Measurements from ENCODE around the gene SLC25A19. TPM values are rescaled to one million over a fixed set of nuclear protein-coding genes. Genes with fewer than 3 reads are reported as not detected.
"Not testable (repeated sequence)": the region's sequence is repeated elsewhere in the genome, so short reads cannot be mapped to it uniquely, and the experiment has no call there.

SLC25A19 gene
- polyA plus RNA-seq, 4 donors = 7.3 to 10.2 (median 7.9) TPM

DNA sequence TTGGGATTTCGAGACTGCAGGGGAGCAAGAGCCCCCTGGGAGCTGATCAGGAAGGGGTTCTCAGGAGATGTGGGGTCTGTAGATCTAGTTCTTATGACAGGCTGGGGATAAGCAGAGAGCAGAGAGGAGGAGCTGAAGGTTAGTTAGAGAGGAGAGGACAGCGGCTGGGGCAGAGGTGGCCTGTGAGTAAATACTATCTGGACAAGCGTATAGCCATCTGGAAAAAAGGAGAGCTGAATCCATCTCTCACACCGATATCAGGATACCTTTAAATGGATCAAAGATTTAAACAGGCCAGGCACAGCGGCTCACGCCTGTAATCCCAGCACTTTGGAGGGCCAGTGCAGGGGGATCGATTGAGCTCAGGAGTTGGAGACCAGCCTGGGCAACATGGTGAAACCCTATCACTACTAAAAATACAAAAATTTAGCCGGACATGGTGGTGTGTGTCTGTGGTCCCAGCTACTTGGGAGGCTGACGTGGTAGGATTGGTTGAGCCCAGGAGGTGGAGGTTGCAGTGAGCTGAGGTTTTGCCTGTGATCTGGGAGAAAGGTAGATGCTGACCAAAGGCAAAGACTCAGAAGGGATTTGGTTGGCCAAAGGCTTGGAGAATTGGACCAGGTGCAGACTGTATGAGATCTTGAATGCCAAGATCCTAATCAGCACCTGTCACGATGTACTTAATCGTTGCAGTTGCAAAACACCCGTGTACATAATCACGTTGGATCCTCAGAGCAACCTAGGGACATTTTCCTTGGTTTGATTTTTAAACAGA is 18.9 kb upstream of the SLC25A19 start:
- DNase-seq (ENCODE audit: low read depth in 4 of 4, low spot score in 2 of 4) = no peak

DNA sequence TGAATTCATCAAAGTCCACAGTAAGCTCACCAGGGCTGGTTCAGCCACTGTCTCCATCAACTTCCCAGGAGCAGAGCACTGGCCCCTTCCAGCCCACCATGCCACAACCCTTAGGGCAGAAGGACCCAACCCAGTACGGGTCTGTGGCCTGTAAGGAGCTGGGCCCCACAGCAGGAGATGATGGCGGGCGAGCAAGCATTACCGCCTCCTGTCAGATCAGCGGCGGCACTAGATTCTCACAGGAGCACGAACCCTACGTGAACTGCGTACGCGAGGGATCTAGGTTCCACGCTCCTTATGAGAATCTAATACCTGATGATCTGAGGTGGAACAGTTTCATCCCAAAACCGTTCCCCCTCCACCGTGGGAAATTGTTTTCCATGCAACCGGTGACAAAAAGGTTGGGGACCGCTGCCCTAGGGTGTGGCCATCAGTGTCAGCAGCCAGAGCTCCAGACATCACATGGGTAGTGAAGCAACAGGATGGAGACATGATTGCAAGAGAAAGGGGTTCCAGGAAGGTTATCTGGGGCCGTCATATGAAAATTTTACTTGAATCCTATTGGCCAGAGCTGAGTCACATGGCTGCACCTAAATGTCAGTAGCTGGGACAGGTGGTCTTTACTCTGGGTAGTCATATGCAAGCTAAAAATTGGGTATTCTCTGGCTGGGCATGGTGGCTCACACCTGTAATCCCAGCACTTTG is 12.4 kb upstream of the SLC25A19 start:
- no peak for DNase-seq (ENCODE audit: low read depth in 4 of 4, low spot score in 2 of 4)

DNA sequence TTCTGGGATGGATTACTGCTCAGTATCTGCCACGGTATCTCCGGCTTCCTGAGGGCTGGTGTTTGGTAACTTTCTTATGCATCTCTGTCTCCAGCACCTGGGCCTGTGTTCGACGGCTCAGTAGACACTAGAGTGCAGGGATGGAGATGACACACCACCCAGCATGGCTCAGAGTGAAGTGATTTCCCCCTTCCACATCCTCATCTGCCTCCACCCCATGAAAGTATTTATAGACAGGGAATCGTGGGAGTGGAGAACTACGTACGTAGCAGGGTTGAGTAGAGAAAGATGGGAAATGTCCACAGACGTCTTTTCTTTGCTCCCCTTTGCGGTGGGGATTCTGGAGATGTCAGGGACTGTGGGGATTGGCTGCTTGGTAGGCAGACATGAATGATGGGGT is 11.8 kb upstream of the SLC25A19 start:
- no peak for DNase-seq (ENCODE audit: low read depth in 4 of 4, low spot score in 2 of 4)

DNA sequence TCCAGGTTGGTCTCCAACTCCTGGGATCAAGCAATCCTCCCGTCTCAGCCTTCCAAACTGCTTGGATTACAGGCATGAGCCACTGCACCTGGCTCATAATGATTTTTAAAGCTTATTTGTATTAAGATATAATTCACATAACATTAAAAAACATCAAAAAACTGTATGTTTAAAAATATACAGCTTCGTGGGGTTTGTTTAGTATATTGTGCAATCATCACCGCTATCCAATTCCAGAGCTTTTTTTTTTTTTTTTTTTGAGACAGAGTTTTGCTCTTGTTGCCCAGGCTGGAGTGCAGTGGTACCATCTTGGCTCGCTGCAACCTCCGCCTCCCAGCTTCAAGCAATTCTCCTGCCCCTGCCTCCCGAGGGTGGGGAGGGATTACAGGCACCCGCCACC is 11.0 kb upstream of the SLC25A19 start:
- DNase-seq (ENCODE audit: low read depth in 4 of 4, low spot score in 2 of 4) = no peak

DNA sequence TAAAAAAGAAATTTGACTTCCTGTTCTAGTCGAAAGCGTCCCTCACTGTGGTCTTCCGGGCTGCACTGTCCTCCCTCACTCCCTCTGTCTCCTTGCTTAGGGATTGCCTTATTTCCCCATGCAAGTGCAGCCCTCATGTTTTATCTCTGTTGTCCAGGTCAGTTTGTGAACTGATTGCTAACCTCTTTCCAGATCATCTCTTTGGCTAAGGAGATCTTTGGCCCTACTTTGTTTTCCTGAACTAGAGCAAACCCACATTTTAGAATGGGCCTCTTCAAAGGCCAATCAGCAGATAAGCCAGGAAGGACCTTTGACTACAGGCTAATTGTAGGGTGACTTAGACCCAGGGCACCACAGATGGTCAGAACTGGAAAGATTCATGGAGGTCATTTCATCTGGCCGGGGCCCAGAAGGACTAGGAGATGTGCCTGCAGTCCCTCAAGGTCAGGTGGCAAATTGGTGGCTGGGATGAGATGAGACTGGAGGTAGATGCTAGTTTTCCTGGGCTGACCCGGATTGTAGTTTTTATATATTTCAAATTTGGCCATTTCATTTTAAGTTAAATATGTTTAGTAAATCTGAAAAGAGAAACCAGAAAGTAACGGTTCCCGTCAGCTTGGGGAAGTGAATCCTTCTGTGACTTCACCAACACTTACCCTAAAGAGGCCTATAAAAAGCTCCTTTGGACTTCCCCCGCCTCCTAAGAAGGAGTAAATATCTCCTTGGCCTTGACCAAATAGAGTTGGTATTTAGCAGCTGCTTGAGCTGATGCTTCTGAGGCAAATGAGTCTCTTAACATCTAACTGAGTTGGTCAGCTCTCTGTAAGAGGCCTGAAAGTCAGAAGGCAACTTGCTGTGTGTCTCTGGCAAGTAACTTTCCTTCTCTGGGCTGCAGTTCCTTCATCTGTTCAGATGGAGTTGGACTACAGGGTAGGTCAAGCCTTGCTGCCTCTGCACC is 6.2 kb upstream of the SLC25A19 start:
- DNase-seq (ENCODE audit: low read depth in 4 of 4, low spot score in 2 of 4) = no peak

DNA sequence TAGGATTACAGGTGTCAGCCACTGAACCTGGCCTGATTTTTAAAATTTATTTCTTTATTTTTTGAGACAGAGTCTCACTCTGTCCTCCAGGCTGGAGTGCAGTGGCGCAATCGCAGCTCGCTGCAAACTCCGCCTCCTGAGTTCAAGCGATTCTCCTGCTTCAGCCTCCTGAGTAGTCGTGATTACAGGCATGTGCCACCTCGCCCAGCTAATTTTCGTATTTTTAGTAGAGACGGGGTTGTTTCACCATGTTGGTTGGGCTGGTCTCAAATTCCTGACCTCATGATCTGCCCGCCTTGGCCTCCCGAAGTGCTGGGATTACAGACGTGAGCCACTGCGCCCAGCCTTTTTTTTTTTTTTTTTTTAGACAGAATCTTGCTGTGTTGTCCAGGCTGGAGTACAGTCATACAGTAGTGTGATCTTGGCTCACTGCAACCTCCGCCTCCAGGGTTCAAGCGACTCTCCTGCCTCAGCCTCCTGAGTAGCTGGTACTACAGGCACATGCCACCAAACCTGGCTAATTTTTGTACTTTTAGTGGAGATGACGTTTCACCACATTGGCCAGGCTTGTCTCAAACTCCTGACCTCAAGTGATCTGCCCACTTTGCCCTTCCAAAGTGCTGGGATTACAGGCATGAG is 3.7 kb upstream of the SLC25A19 start:
- not testable (repeated sequence) for DNase-seq (ENCODE audit: low read depth in 4 of 4, low spot score in 2 of 4)

DNA sequence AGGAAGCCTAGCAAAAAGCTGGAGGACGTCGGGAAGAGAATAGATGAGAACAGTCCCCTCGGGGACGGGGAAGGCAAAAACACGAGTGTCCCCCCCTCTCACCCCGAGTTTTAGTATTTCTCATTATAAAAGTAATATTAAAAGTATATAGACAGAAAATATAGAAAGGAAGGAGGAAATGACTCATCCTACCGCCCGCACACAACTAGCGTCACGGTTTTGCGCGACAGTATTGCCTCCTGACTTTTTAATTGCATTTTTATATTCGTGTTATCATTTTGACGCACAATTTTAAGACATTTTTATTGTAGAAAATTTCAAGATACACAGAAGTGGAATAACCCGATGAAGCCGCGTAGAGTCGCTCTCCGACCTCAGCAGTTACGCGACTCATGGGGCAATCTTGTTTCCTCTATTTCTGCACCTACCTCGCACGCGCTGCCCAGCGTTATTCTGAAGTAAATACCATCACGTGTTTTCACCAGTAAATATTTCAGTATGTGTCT is 652 bp upstream of the SLC25A19 start:
- peak in 1 of 4 donors; percentile 9 for DNase-seq (ENCODE audit: low read depth in 4 of 4, low spot score in 2 of 4)

DNA sequence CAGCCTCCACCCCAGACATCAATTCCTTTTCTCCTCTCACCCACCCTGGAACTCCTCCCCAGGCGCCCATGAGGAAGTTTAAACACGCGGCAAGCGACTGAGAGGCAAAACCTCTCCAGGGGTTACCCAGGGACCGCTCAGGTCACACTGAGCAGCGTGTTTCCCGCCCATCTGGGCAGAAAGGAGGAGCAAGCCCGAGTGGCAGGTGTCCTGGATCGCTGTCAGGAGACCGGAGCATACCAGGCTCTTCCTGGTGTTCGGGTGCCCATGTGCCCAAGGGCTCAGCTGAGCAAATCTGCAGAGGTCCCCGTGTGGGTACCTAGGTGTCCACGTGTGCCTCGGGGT is 491 bp downstream of the SLC25A19 start:
- DNase-seq (ENCODE audit: low read depth in 4 of 4, low spot score in 2 of 4) = no peak

DNA sequence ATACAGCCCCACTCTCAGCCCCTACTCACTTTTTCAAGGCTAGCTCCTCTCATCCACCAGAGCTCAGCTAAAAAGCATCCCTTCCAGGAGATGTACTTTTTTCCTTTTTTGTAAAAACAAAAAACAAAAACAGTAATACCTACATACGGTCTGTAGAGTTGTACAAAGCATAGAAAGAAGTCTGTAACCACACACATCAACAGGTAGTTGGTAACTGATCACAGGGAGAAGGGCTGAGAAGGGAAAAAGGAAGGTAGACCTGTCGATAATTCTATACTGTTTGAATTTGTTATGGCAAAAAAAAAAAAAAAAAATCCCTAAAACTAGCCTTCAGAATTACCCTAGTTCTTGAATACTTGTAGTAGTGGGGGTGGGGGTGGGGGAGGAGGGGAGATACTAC is 874 bp downstream of the SLC25A19 start:
- DNase-seq (ENCODE audit: low read depth in 4 of 4, low spot score in 2 of 4) = no peak

DNA sequence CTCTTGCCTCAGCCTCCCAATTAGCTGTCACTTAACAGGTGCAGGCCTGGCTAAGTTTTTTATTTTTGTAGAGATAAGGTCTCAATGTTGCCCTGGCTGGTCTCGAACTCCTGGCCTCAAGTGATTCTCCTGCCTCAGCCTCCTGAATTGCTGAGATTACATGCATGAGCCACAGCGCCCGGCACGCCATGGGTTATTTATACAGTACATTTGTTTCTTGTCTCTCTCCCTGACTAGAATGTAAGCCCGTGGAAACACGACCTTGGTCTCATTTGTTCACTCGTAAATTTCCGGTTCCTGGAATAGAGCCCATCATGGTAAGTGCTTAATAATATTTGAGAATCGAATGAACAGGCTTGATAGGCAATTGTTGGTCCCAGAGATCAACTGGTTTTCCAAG is 2.0 kb downstream of the SLC25A19 start:
- DNase-seq (ENCODE audit: low read depth in 4 of 4, low spot score in 2 of 4) = no peak

DNA sequence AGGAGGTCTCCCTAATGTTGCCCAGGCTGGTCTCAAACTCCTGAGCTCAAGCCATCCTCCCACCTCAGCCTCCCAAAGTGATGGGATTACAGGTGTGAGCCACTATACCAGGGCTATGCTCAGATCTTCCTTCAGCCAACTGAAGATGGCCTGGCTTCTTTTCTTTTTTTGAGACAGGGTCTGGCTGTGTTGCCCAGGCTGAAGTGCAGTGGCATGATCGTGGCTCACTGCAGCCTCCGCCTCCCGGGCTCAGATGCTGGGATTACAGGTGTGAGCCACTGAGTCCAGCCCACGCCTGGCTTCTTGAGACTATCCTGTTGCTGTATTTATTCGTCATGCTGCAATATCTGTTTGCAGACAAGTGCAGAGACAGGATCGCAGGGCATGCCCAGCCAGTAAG is 4.1 kb downstream of the SLC25A19 start:
- DNase-seq (ENCODE audit: low read depth in 4 of 4, low spot score in 2 of 4) = no peak

DNA sequence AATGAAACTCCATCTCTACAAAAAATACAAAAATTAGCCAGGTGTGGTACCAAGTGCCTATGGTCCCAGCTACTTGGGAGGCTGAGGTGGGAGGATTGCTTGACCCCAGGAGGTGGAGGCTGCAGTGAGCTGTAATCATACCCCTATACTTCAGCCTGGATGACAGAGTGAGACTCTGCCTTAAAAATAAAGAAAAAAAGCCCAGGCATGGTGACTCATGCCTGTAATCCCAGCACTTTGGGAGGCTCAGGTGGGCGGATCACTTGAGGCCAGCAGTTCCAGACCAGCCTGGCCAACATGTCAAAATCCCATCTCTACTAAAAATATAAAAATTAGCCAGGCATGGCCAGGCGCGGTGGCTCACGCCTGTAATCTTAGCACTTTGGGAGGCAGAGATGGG is 9.0 kb downstream of the SLC25A19 start:
- DNase-seq (ENCODE audit: low read depth in 4 of 4, low spot score in 2 of 4) = not testable (repeated sequence)

DNA sequence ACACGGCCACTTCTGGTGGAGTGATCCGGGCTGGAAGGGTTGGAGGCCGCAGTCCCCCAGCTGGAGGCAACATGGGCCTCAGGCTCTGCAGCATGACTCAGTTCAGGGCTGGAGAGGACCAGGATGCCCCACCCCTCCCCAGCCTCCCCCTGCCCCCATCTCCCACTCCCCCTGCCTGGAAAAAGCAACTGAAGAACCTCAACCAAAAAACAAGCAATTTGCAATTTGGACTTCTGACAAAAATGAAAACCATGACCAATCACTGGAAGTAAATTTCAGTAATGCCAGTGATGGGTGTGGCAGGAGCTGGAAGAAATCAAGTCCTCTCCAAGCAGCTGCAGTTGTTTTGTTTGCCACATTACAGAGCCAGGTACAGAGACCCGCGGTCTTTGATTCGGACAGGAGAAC is 11.6 kb downstream of the SLC25A19 start:
- no peak for DNase-seq (ENCODE audit: low read depth in 4 of 4, low spot score in 2 of 4)

DNA sequence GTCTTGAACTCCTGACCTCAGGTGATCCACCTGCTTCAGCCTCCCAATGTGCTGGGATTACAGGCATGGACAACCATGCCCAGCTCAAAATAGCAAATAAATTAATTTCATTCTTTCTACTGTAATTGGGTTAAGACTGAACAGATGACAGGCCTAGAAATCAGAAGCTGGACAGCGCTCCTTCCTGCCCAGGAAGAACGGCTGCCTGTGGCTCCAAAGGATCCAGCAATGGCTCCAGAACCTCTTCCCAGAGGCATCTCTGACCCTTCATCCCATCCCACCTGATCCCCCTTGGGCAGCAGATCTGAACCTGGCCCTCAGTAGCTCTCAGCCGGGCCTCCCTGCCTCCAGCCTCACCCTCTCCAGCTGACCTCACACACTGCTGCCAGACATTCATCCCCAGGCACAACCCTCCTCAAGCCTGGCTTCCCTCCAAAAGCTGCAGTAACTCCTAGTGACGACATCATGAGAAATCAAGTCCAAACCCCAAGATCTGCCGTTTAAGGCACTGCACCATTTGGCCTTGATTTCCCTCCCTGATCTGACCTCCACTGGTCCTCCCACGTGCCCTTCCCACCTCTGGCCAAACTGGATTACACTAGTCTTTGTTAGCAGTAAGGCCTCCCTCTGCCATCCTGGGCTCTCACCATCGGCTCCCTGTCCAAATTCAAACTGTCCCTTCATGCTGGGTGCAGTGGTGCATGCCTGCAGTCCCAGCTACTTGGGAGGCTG is 15.1 kb downstream of the SLC25A19 start:
- DNase-seq (ENCODE audit: low read depth in 4 of 4, low spot score in 2 of 4) = no peak

DNA sequence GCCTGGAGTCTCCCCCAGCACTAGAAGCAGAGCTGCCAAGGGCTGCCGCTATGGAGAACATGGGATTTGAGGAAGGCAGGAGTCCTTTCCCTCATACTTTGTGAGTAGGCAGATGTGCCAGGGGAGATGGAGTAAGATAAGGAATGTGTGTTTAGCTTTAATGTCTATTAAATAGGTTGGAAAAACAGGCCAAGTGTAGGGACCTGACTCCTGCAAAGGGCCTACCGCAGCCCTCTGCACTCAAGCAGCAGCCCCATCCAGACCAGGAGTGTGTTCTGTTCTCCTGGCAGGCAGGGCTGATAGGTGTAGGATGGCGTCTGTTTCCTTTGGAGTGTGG is 16.4 kb downstream of the SLC25A19 start:
- DNase-seq (ENCODE audit: low read depth in 4 of 4, low spot score in 2 of 4) = no peak

DNA sequence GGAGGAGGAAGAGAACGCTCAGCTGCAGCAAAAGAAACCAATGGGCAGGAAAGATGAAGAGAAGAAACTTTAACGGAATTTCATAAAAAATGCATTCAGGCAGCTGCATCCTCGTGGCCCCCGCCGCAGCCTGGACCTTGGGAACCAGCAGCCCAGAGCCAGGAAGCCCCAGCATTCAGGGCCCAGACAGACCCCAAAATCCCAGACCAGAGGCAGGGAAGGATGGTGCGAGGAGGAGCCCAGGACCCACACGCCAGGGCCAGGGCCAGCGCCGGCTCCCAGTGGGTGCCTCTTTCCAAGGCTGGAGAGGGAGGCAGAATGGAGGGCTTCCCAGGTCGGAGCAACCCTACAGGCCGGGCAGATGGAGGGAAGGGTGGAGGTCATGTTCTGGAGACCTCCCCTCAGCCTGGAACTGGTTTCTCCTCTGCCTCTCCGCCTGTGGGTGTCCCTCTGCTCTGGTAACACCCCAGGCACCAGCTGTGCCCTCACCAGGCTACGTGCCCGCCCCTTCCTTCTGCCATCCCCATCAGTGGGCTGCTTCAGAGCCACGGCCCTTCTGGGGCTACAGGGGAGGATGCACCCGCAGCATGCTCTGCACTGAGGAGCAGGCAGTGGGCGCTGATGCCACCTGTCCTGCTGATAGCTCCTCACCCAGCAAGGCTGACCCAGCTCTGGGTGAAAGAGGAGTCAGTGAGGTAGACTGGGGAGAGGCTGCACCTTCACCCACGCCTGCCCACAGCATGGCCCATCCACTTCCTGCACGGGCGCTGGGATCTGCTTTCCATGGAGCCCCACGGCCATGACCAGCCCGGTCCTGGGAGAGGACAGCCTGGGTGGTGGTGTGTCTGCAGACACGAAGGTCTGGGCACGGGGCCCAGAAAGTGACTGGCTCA is 17.0 kb downstream of the SLC25A19 start:
- no peak for DNase-seq (ENCODE audit: low read depth in 4 of 4, low spot score in 2 of 4)

DNA sequence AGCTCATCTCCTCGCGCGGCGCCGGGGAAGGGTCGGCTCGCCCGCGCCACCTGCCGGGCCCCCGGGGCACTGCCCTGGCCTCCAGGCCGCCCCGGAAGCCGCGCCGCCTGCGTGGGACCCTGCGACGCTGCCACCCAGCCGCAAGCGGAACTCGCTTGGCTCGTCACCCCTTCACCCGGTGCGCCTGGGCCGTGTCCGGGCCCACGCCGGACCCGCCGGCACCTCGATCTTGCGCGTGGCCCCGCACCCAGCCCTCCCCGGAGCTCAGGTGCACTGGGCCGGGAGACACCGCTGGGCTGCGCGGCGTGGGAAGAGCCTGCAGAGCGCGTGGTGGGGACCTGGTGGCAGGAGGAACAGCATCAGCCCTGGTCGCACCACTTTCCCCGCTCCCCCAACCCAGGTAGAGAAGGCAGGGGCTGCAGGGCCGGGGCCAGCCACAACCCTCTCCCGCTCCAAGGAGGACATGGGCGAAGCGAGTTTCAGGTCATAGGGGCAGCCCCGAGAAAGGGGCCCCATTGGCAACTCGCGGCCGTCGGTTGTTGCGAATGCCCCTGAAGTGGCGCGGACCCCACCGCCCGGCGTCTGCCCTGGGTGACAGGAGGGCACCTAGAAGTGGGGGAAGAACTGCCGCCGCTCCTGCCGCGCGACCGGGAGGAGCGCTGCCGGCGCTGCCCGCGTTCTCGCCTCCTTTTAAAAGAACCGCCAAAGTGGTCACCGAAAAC is 17.8 kb downstream of the SLC25A19 start:
- peak in 2 of 4 donors; percentile 57 to 61 for DNase-seq (ENCODE audit: low read depth in 4 of 4, low spot score in 2 of 4)

DNA sequence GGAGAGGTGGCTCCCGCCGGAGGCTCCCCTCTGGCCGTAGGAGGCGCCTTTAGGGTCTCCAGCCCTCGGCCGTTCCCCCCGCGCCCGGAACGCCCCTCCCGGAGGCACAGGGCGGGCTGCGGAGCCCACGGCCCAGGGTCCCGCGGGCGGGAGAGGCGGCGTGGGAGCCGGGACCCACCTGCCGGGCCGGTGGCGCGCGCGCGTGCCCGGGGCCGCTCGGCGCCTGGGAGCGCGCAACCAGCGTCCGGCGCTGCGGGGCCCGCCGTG is 18.3 kb downstream of the SLC25A19 start, which contains the start of gene MIF4GD:
Gene MIF4GD, minus strand, starts transcription at position 266 of the 267 bp plus-strand sequence. CDS start 1,036 bp downstream, outside the sequence.
- no peak for DNase-seq (ENCODE audit: low read depth in 4 of 4, low spot score in 2 of 4)

All from left renal cortex interstitium (tissue), 4 donors.